IMR-90 (cell line): Measurements from ENCODE around the gene APMAP. TPM values are rescaled to one million over a fixed set of nuclear protein-coding genes. Genes with fewer than 3 reads are reported as not detected.

Experiments
- ATAC-seq: fragments of 200-7000 bp; cut with Tn5 transposase; 2 replicates; pipeline ENCODE4 v1.9.1; 2020; ENCODE audit warnings: low read depth, mild to moderate bottlenecking, moderate library complexity
- BruUV-seq: library from RNA; stranded (reverse); fragments of 400-500 nt; replicated peaks from 2 replicates; lab custom pipeline; 2021; lab: Mats Ljungman, UMichigan
- CTCF ChIA-PET: fragments of 300-600 bp; formaldehyde crosslinking; extraction: SDS; loops from one replicate; lab custom pipeline; 2021; ENCODE audit warnings: antibody characterized with exemption; lab: Yijun Ruan, JAX
- POLR2A ChIA-PET: fragments of 300-600 bp; sonication (Branson Sonifier 250); formaldehyde crosslinking; loops from one replicate; lab custom pipeline; 2022; ENCODE audit warnings: antibody characterized with exemption; ENCODE audit not compliant: unreplicated experiment; lab: Charles Lee
- DNase-seq: peaks from one replicate; pipeline ENCODE4 v3.0.0; 2013
- H2AFZ ChIP-seq: replicated peaks from 2 replicates; pipeline ENCODE3; 2013; ENCODE audit warnings: low read length, mild to moderate bottlenecking; ENCODE audit not compliant: poor library complexity
- H2AK5ac ChIP-seq: 2 replicates; pipeline ENCODE4 v1.6.1; 2013; ENCODE audit warnings: low read depth, low read length, inconsistent platforms
- H2AK9ac ChIP-seq: replicated peaks from 2 replicates; pipeline ENCODE3; 2013; ENCODE audit warnings: mild to moderate bottlenecking, low read depth, low read length, moderate library complexity; ENCODE audit not compliant: poor library complexity
- H2BK120ac ChIP-seq: 2 replicates; pipeline ENCODE4 v1.6.1; 2013; ENCODE audit warnings: low read depth, low read length, inconsistent platforms
- H2BK15ac ChIP-seq: 3 replicates; pipeline ENCODE4 v1.6.1; 2013; ENCODE audit warnings: low read depth, low read length, inconsistent platforms
- H2BK20ac ChIP-seq: 2 replicates; pipeline ENCODE4 v1.6.1; 2013; ENCODE audit warnings: low read depth, mild to moderate bottlenecking, inconsistent platforms, low read length, moderate library complexity
- H2BK5ac ChIP-seq: 2 replicates; pipeline ENCODE4 v1.6.1; 2013; ENCODE audit warnings: mild to moderate bottlenecking, low read depth, low read length, inconsistent platforms; ENCODE audit not compliant: poor library complexity, severe bottlenecking
- H3K14ac ChIP-seq: replicated peaks from 2 replicates; pipeline ENCODE4 v1.6.1; 2013; ENCODE audit warnings: low read depth, low read length, inconsistent platforms
- H3K18ac ChIP-seq: 2 replicates; pipeline ENCODE4 v1.6.1; 2013; ENCODE audit warnings: low read depth, low read length, control low read depth
- H3K23ac ChIP-seq: 2 replicates; pipeline ENCODE4 v1.6.1; 2013; ENCODE audit warnings: low read depth, low read length, inconsistent platforms
- H3K27ac ChIP-seq: 2 replicates; pipeline ENCODE4 v1.5.1; 2013; ENCODE audit warnings: mild to moderate bottlenecking, control low read depth, low read length; ENCODE audit not compliant: insufficient read depth
- H3K27me3 ChIP-seq: 2 replicates; pipeline ENCODE4 v1.6.1; 2013; ENCODE audit warnings: low read length; ENCODE audit not compliant: control insufficient read depth, insufficient read depth
- H3K36me3 ChIP-seq: 2 replicates; pipeline ENCODE4 v1.6.1; 2013; ENCODE audit warnings: low read length, mixed read lengths; ENCODE audit not compliant: control insufficient read depth, insufficient read depth
- H3K4ac ChIP-seq: 2 replicates; pipeline ENCODE4 v1.6.1; 2013; ENCODE audit warnings: low read depth, low read length, inconsistent platforms
- H3K4me1 ChIP-seq: 2 replicates; pipeline ENCODE4 v1.6.1; 2013; ENCODE audit warnings: low read length, mixed read lengths; ENCODE audit not compliant: control insufficient read depth, insufficient read depth
- H3K4me2 ChIP-seq: 2 replicates; pipeline ENCODE4 v1.6.1; 2013; ENCODE audit warnings: low read depth, mild to moderate bottlenecking, control low read depth, low read length, moderate library complexity
- H3K4me3 ChIP-seq: 2 replicates; pipeline ENCODE4 v1.5.1; 2013; ENCODE audit warnings: low read depth, mild to moderate bottlenecking, control low read depth, low read length, moderate library complexity; ENCODE audit not compliant: insufficient read depth
- H3K56ac ChIP-seq: 2 replicates; pipeline ENCODE4 v1.6.1; 2013; ENCODE audit warnings: low read length, inconsistent platforms; ENCODE audit not compliant: insufficient read depth; ENCODE audit errors: extremely low read depth
- H3K79me1 ChIP-seq, 2 experiments: 2 replicates each; pipeline ENCODE4 v1.6.1; 2013; ENCODE audit warnings: low read length in 2 of 2, inconsistent platforms in 1 of 2, low read depth in 1 of 2
- H3K9ac ChIP-seq: 2 replicates; pipeline ENCODE4 v1.6.1; 2013; ENCODE audit warnings: low read depth, low read length, control low read depth
- H3K9me1 ChIP-seq: 2 replicates; pipeline ENCODE4 v1.6.1; 2013; ENCODE audit warnings: low read length, inconsistent platforms; ENCODE audit not compliant: insufficient read depth
- H3K9me3 ChIP-seq: 2 replicates; pipeline ENCODE4 v1.6.1; 2013; ENCODE audit warnings: low read length; ENCODE audit not compliant: control insufficient read depth, insufficient read depth
- H4K20me1 ChIP-seq: 2 replicates; pipeline ENCODE4 v1.6.1; 2013; ENCODE audit warnings: low read length, inconsistent platforms; ENCODE audit not compliant: insufficient read depth
- H4K5ac ChIP-seq: 2 replicates; pipeline ENCODE4 v1.6.1; 2013; ENCODE audit warnings: mild to moderate bottlenecking, low read depth, low read length, control low read depth
- H4K8ac ChIP-seq, 2 experiments: 2 replicates each; pipeline ENCODE4 v1.6.1; 2013; ENCODE audit warnings: low read depth in 2 of 2, low read length in 2 of 2, control low read depth in 1 of 2, inconsistent platforms in 1 of 2
- H4K91ac ChIP-seq: 2 replicates; pipeline ENCODE4 v1.6.1; 2013; ENCODE audit warnings: low read depth, low read length, inconsistent platforms; ENCODE audit not compliant: insufficient read depth
- FOS ChIP-seq: fragments of 150-350 bp; IDR thresholded peaks from 2 replicates; pipeline ENCODE4 v1.6.1; 2016; ENCODE audit warnings: low read depth, low read length
- MAFK ChIP-seq: IDR thresholded peaks from 2 replicates; pipeline ENCODE4 v1.6.1; 2012; ENCODE audit warnings: low read depth, low read length, improper control_type of control experiment
- NFE2L2 ChIP-seq: fragments of 150-350 bp; IDR thresholded peaks from 2 replicates; pipeline ENCODE4 v1.6.1; 2016; ENCODE audit warnings: low read depth, mild to moderate bottlenecking, low read length
- SMC3 ChIP-seq: fragments of 150-350 bp; IDR thresholded peaks from 2 replicates; pipeline ENCODE4 v1.6.1; 2016; ENCODE audit warnings: low read depth, mild to moderate bottlenecking, antibody characterized with exemption, low read length, moderate library complexity
- WGBS, 2 experiments: methylation state at CpG; one replicate each; pipeline versions ENCODE4 v1.1.5 to v1.1.7; 2013; ENCODE audit warnings: missing lambda C conversion rate in 2 of 2; ENCODE audit not compliant: insufficient read length in 1 of 2; ENCODE audit errors: extremely low coverage in 2 of 2; 5-methylcytosine and 5-hydroxymethylcytosine counted together
- dilution Hi-C: fragments of 300-500 bp; cut with HindIII; formaldehyde crosslinking; loops from one replicate; pipeline ENCODE4 v1.14.3; 2018; ENCODE audit warnings: low sequenced_read_pairs; ENCODE audit not compliant: unreplicated experiment
- in situ Hi-C: fragments of 300-500 bp; cut with MboI; formaldehyde crosslinking; loops from 3 replicates; pipeline ENCODE4 v1.14.3; 2019; ENCODE audit warnings: low sequenced_read_pairs, inconsistent platforms, mixed read lengths
- intact Hi-C: fragments of 100-400 bp; cut with micrococcal nuclease; formaldehyde crosslinking; loops from 2 replicates; pipeline ENCODE4 v1.10.0; 2022
- polyA plus RNA-seq, 3 experiments: library from polyadenylated mRNA; depleted of rRNA; stranded (reverse); fragments of >200 nt; gene quantifications; 2 replicates each; pipeline ENCODE4 v1.2.3, GENCODE V29; 2012; ENCODE audit warnings: low replicate concordance in 1 of 3
- total RNA-seq: library from RNA; depleted of rRNA; stranded (reverse); fragments of >200 nt; gene quantifications from 2 replicates; pipeline ENCODE4 v1.2.3, GENCODE V29; 2012
- TF ChIP-seq, protein P1 (sequence below): fragments of 150-350 bp; IDR thresholded peaks from 2 replicates; pipeline ENCODE4 v1.6.1; 2016; ENCODE audit warnings: low read depth, mild to moderate bottlenecking, low read length, moderate library complexity, borderline replicate concordance

Gene APMAP
- total and polyA plus RNA-seq, 2 of the 4 experiments (the other 2 are of a cell fraction) = 67.2 to 88.8 TPM

DNA sequence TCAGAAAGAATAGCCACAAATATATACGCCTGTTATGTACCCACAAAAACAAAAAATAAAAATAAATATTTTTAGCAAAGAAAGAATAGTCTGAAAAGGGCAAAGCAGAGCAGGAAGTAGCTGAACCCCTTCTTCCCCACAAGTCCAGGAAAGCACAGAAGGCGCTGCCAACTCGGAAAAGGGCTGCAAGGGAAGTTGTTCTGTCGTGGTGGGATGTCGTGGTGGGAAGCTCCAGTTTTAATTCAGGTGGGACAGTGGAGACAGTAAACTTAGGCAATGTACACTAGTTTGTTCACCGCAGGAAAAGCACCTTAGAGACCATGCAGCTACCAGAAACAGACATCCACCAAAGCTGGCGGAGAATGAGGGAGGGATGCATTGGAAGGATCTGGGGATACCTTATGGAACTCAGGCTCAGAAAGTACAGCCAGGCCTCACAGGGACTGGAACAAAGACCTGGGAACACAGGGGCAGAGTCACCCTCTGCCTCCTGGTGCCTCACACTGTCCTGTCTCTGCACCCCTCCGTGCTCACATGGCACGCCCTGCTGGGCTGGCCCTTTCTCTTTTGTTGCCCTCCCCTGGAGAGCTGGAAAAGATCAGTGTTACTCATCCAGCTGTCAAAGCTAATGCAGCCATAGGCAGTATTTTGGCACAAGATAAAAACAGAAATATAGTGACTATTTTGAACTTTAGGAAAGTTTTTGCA is 3.3 kb upstream of the APMAP start:
- intact Hi-C loops (loop anchor here (1.0 to 2.0 kb wide), 4 partner anchors 69 to 403 kb away; partner anchors contain the start of gene PYGB), dilution Hi-C loops (no loop called here), in situ Hi-C loops (loop anchor here (5.0 to 25.0 kb wide), 5 partner anchors 66 to 866 kb away; partner anchors contain the start of genes NINL and ZNF337)
- no peak overlapping the region for H3K18ac ChIP-seq
- no CpG with 5 or more reads among the region's 9 CpGs for WGBS, 2 experiments
- no peak overlapping the region for H2AK9ac ChIP-seq
- ATAC-seq (no peak), DNase-seq (no peak)
- H3K4me1 ChIP-seq = peaks cover 2% of the 10 kb centered on the region; the same call in 1 of the 2 replicates
- peaks cover 3% of the 10 kb centered on the region; the same call in 1 of the 2 replicates for H3K9me1 ChIP-seq
- no peak overlapping the region for H3K27ac ChIP-seq
- H3K4me3 ChIP-seq = no peak overlapping the region
- H4K20me1 ChIP-seq = no peaks in the 10 kb centered on the region
- H3K27me3 ChIP-seq = peaks cover 29% of the 10 kb centered on the region
- no peak overlapping the region for H2AK5ac ChIP-seq
- H2BK5ac ChIP-seq = no peak overlapping the region
- no peak overlapping the region for H3K9ac ChIP-seq
- H3K56ac ChIP-seq = no peak overlapping the region
- ChIA-PET CTCF (interaction anchor here (0.6 to 3.8 kb wide), 3 partner anchors 67 to 403 kb away, joined by 4 to 28 read pairs (median 5); no protein-coding TSS in a partner anchor), POLR2A (no interaction called here)
- no TSS peak for BruUV-seq
- no peak overlapping the region for H2BK15ac ChIP-seq
- H3K79me1 ChIP-seq = peaks cover 7 to 18% of the 10 kb centered on the region in 2 experiments; a peak in 2 of 4 replicates
- TF ChIP-seq, protein P1, sequence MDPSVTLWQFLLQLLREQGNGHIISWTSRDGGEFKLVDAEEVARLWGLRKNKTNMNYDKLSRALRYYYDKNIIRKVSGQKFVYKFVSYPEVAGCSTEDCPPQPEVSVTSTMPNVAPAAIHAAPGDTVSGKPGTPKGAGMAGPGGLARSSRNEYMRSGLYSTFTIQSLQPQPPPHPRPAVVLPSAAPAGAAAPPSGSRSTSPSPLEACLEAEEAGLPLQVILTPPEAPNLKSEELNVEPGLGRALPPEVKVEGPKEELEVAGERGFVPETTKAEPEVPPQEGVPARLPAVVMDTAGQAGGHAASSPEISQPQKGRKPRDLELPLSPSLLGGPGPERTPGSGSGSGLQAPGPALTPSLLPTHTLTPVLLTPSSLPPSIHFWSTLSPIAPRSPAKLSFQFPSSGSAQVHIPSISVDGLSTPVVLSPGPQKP = no peak
- TF ChIP-seq FOS (no peak), SMC3 (no peak), NFE2L2 (no peak), MAFK (no peak)
- no peak overlapping the region for H2AFZ ChIP-seq
- H4K91ac ChIP-seq = no peak overlapping the region
- no peaks in the 10 kb centered on the region for H3K9me3 ChIP-seq
- H3K4me2 ChIP-seq = no peak overlapping the region
- no peak overlapping the region for H3K4ac ChIP-seq
- H4K8ac ChIP-seq = no peak overlapping the region
- no peak overlapping the region for H2BK120ac ChIP-seq
- H3K23ac ChIP-seq = no peak overlapping the region
- no peaks in the 10 kb centered on the region for H3K36me3 ChIP-seq
- H3K14ac ChIP-seq = no peak overlapping the region
- H4K5ac ChIP-seq = no peak overlapping the region
- no peak overlapping the region for H2BK20ac ChIP-seq
